GM19372 (cell line): ENCODE measurements around the gene PARD6G.
"Not testable (repeated sequence)": the region's sequence is repeated elsewhere in the genome, so short reads cannot be mapped to it uniquely, and the experiment has no call there.

ENCODE experiments used
- ATAC-seq: cut with Tn5 transposase; IDR thresholded peaks from one replicate; pipeline ENCODE4 v1.9.1; 2021; ENCODE audit warnings: mild to moderate bottlenecking, low read depth, moderate library complexity; ENCODE audit not compliant: unreplicated experiment

The PARD6G gene

DNA sequence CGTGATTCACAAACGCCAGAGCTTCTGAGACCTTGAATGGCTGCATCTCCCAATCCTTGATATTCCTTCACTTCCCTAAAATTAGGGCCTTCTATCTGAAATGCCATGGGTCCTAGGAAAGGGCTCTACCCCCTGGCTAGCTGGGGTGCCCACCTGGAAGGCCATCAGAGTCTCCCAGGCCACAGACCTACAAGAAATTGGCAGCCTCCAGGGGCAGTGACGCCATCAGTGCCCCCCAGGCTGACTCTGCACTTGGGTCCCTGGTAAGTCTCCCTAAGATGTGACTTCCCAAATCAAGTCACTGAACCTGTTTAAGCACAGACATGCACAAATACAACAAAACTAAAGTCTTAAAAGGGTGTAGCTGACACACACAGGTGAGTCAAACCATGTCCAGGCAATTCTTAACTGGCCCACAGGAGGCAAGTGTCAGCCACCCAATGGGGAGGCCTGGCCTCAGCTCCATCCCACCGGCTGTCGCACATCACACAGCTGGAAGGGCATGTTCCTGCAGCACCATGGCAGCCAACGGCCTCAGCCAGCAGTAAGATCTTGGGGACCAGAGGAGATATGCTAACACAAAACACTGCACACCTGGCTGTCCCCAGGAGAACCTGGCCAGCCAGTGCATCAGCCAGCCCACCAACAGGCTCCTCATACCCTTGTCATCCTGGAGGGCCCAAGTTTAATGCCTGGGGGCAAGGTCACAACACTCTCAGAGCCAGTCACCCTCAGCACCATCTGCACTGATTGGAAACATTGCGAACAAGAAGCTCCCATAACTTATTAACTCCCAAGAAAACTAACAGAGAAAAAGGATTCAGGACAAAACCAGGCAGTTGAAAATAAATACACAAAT, 5.2 kb downstream of the PARD6G start:
- no peak for ATAC-seq

DNA sequence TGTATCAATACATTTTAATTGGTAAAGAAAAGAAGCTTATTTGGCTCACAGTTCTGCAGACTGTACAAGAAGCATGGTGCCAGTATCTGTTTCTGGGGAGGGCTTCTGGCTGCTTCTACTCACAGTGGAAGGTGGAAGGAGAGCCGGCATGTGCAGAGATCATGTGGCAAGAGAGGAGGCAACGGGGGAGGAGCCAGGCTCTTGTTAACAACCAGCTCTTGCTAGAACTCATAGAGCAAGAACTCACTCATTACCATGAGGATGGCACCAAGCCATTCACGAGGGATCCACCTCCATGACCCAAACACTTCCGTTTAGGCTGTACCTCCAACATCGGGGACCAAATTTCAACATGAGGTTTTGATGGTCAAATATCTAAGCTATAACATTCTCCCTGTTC, 7.5 kb downstream of the PARD6G start:
- ATAC-seq = no peak

DNA sequence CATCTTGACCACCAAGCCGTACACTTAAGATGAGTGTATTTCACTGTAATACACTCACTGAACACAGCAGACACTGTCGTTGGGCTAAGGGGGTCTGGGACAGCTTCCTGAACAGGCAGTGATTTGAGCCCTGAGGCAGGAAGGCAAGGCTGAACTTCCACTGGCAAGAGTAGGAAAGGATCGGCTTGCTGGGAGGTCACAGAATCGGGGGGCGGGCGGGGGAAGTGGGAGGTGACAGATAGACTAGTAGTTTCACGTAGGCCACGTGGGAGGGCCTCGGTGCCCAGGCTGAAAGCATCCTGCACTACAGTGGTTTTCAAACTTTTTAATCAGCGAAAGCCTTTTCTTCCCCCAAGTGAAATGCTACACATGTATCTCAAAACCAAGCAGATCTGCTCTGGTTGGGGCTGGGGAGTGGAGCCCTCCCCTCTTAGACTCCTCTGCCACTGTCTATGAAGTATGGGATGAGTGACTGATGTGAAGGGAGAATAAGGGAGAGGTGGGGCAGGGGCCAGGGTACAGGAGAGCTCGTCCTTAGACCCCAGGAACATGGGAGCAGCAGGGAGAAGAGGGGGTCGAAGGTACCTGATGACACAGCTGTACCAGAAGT, 8.6 kb downstream of the PARD6G start:
- no peak for ATAC-seq

- not testable (repeated sequence) for ATAC-seq
These were observed 9.8 kb downstream of the PARD6G start for GRCh38 chr18:80237519-80237918.

GRCh38 chr18:80234398-80234797, 12.9 kb downstream of the PARD6G start:
- no peak for ATAC-seq

GRCh38 chr18:80233899-80234298, 13.4 kb downstream of the PARD6G start:
- ATAC-seq = no peak

GRCh38 chr18:80233201-80233835, 14.0 kb downstream of the PARD6G start:
- no peak for ATAC-seq

GRCh38 chr18:80232710-80233109, 14.6 kb downstream of the PARD6G start:
- no peak for ATAC-seq

DNA sequence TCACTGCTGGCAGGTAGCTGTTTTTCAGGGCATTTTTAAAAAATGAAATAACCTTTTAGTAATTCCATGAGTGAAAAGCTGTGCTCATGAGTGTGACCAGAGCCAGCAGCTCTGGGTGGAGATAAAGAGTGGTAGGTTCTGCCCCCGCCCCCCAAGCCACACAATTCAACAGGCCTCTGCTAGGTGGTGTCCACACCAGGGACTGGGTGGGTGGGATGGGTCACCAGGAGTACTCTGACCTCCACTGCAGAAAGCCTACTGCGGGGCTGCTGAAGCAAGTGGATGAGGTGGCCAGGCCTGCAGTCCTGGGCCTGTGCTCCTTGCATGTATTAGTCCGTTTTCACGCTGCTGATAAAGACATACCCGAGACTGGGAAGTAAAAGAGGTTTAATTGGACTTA, 15.3 kb downstream of the PARD6G start:
- ATAC-seq = no peak

DNA sequence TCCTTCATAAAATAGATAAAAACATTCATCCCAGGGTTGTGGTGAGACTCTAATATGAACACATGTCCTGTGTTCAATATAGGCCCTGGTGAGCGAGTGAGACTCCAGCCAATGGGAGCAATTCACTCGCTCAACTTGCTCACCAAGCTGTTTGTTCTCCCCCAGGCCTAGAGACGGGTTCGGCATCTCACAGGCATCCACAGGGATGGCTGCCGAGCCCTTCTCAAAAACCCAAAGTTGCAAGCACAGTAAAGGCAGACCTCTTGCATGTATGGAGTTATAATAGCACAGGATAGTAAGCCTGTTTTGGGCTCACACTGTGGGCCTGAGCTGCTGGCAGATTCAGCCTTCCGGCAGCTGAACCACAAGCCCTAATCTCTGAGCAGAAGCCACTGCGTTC, 15.7 kb downstream of the PARD6G start:
- ATAC-seq = no peak

- no peak for ATAC-seq
These were observed 16.2 kb downstream of the PARD6G start for GRCh38 chr18:80231151-80231550.

- ATAC-seq = no peak
These were observed 17.3 kb downstream of the PARD6G start for GRCh38 chr18:80229766-80230745.

GRCh38 chr18:80229363-80229762, 18.0 kb downstream of the PARD6G start:
- no peak for ATAC-seq

DNA sequence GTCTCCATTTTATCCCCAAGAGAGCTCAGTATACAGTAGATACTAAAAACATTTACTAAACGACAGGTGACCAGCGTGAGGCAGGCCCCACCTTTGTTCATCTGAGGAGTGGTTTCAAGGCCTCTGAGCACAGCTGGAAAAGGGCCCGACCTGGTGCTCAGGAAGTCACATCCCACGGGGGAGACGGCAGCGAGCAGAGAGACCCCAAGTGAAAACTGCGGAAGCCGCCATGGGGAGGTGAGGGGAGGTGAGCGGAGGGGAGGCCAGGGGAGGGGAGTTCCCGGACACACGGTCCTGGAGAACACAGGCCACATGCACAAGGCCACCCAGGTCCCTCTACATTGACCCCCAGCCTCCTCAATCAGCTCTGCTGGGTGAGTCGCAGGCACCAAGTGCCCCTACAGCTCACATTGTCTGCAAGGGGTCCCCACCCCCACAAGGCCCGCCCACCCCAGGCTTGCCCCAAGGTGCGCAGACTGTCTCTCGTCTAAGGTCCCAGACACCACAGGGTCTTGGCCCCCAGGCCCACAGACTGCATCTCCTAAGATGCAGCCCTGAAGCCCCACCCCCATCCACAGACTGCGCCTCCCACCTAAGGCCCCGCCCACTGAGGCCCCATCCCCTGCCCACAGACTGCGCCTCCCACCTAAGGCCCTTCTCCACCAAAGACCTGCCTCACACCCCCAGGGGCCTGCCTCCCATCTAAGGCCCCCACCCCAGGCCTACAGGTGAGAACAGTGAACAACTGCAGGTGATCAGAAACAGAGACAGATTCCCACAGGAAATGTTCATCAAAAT, 19.1 kb downstream of the PARD6G start:
- ATAC-seq = no peak

GRCh38 chr18:80227472-80227871, 19.8 kb downstream of the PARD6G start:
- ATAC-seq = no peak

GRCh38 chr18:80225685-80226084, 21.6 kb downstream of the PARD6G start:
- no peak for ATAC-seq

DNA sequence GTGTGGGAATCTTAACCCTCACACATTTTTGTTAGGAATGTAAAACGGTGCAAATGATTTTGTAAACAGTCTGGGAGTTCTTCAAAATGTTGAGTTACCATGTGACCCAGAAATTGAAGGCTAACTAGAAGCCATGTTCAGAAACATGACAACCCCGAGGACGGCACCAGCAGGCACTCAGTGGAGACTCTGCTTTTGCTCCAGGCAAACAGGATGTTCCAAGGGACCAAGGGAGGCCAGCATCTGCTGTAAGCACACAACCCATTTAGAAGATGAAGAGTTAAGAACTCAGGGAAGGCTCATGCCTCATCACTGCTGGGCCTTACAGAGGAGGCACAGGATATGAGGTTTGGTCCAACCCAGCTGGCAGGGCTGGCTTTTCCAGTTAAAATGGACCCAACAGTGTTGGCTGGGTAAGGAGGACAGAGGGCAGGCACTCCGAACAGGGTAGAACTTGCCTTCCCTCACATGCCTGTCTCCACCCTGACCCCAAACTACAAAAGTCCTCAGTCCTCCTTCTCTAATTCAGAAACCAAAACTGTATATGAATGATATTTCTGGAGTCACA, 23.6 kb downstream of the PARD6G start:
- no peak for ATAC-seq

DNA sequence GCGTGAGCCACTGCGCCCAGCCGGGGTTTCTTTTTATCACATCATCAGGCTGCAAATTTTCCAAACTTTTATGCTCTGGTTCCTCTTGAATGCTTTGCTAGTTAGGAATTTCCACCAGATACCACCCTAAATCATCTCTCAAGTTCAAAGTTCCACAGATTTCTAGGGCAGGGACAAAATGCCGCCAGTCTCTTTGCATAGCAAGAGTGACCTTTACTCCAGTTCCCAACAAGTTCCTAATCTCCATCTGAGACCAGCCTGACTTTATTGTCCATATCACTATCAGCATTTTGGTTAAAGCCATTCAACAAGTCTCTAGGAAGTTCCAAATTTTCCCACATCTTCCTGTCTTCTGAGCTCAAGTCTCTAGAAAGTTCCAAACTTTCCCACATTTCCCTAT, 27.8 kb downstream of the PARD6G start:
- not testable (repeated sequence) for ATAC-seq
